PC-9 (cell line): ENCODE results near the gene NATD1.

Experiments used
- EZH2 ChIP-seq: fragments of 200-600 bp; sonication (generic); IDR thresholded peaks from 2 replicates; pipeline ENCODE4 v1.8.0; 2017; ENCODE audit warnings: antibody characterized with exemption, low read depth
- TF ChIP-seq, protein P1 (sequence below): fragments of 200-600 bp; sonication (generic); conservative IDR thresholded peaks from 2 replicates; pipeline ENCODE4 v1.6.1; 2017; ENCODE audit warnings: mixed run types, antibody characterized with exemption, mild to moderate bottlenecking, moderate library complexity

DNA sequence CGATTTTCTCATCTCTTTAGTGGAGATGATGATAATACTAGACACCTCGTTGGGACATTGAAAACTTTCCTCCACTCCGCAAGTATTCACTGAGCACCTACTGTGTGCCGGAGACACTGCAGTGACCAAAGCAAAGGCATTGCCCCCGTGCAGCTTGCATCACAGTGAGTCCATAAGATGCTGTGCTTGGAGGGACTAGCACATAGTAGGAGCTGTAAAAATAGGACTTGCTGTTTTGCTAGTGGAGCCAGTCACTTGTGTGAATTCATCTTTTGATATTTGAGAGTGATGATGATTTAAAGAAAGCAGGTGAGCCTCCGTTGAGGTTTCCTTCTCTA lies 26.0 kb upstream of the NATD1 start:
- TF ChIP-seq, protein P1, sequence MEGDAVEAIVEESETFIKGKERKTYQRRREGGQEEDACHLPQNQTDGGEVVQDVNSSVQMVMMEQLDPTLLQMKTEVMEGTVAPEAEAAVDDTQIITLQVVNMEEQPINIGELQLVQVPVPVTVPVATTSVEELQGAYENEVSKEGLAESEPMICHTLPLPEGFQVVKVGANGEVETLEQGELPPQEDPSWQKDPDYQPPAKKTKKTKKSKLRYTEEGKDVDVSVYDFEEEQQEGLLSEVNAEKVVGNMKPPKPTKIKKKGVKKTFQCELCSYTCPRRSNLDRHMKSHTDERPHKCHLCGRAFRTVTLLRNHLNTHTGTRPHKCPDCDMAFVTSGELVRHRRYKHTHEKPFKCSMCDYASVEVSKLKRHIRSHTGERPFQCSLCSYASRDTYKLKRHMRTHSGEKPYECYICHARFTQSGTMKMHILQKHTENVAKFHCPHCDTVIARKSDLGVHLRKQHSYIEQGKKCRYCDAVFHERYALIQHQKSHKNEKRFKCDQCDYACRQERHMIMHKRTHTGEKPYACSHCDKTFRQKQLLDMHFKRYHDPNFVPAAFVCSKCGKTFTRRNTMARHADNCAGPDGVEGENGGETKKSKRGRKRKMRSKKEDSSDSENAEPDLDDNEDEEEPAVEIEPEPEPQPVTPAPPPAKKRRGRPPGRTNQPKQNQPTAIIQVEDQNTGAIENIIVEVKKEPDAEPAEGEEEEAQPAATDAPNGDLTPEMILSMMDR = no peak
- TF ChIP-seq EZH2 = no peak
